Activated CD4-positive, CD25-positive, alpha-beta regulatory T cell treated with anti-CD3 and anti-CD28 coated beads, Interleukin-2, amount 50 U/mL, for 24 hours (primary cell): ENCODE results near the gene HOXD1.

Source experiments
- ATAC-seq, 2 donors: fragments of 150-1000 bp; cut with Tn5 transposase; one replicate each; pipeline ENCODE4 v1.10.0; 2021; ENCODE audit warnings: mild to moderate bottlenecking in 1 of 2, moderate library complexity in 1 of 2

The HOXD1 gene

DNA sequence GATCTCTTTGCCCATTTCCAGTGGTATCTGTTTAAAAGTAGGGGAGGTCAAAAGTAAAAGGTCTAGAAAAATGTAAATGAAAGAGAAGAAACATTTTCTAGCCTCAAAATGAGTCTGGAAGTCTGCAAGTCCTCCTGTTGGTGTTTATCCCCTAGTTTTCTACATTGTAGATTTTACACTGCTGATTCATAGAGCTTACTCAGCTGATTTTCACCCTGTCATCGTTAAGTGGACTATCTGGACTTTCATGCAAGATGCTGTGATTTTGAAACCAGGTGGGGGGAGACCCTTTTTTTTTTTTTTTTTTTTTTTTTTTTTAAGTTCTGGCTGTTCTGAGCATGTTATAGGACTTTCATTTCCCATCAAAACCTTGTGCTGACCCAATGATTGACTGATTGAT, 21.1 kb upstream of the HOXD1 start:
- no peak for ATAC-seq

DNA sequence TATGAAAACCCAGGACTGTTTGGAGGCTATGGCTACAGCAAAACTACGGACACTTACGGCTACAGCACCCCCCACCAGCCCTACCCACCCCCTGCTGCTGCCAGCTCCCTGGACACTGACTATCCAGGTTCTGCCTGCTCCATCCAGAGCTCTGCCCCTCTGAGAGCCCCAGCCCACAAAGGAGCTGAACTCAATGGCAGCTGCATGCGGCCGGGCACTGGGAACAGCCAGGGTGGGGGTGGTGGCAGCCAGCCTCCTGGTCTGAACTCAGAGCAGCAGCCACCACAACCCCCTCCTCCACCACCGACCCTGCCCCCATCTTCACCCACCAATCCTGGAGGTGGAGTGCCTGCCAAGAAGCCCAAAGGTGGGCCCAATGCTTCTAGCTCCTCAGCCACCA, 19.3 kb upstream of the HOXD1 start:
- no peak for ATAC-seq

DNA sequence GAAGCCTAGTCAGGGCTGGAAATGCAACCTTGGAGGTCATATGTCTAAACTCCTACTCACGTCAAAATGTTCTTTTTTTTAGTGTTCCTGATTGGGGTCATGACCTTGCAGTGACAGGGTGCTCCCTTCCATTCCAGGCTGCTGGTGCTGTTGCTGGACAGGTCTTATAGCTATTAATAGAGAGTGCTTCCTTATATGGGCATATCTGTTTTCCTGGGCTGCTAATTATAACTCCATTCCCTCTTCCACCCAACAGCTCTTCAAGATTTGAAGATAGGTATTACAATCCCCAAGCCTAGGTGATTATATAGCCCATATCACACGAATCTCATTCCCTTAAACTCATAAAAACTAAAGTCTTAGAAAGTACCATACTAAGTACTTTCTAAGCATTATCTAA, 18.8 kb upstream of the HOXD1 start:
- ATAC-seq: no peak

DNA sequence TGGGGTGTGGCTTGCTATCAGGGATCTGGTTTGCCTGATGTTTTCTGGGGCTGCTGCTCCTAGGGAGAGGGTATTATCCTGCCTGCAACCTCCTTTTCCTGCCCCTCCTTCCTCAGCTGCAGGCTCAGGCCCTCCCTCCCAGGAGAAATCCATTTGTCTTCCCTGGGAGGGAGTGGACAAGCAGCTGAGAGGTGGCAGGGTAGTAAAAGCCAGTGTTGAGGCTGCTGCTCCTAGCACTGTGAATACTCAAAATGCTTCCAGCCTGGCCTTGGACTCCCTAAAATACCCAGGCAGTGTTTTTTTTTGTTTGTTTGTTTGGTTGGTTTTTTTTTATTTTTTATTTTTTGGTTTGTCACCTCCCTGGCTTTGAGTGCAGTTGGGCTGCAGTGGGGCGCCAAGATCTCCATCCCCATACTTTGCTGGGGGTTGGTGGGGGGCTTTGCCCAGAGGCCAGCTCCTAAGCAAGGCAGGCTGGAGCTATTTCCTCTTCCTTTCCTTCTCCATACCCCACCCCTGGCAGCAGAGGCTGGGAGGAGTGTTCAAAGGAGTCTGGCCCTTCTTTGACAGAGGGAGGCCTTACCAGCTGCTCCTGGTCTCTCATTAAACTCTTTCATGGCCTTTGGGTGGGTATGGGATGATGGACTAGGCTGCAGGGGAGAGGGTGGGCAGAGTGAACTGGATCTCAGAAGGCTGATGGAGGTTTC, 17.7 kb upstream of the HOXD1 start:
- ATAC-seq: no peak

GRCh38 chr2:176171351-176172006, 17.0 kb upstream of the HOXD1 start:
- ATAC-seq: no peak

DNA sequence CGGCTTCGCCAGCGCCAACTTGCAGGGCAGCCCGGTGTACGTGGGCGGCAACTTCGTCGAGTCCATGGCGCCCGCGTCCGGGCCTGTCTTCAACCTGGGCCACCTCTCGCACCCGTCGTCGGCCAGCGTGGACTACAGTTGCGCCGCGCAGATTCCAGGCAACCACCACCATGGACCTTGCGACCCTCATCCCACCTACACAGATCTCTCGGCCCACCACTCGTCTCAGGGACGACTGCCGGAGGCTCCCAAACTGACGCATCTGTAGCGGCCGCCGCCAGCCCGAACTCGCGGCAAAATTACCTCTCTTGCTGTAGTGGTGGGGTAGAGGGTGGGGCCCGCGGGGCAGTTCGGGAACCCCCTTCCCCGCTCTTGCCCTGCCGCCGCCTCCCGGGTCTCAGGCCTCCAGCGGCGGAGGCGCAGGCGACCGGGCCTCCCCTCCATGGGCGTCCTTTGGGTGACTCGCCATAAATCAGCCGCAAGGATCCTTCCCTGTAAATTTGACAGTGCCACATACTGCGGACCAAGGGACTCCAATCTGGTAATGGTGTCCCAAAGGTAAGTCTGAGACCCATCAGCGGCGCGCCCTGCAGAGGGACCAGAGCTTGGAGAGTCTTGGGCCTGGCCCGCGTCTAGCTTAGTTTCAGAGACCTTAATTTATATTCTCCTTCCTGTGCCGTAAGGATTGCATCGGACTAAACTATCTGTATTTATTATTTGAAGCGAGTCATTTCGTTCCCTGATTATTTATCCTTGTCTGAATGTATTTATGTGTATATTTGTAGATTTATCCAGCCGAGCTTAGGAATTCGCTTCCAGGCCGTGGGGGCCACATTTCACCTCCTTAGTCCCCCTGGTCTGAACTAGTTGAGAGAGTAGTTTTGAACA, 16.2 kb upstream of the HOXD1 start:
- no peak for ATAC-seq

DNA sequence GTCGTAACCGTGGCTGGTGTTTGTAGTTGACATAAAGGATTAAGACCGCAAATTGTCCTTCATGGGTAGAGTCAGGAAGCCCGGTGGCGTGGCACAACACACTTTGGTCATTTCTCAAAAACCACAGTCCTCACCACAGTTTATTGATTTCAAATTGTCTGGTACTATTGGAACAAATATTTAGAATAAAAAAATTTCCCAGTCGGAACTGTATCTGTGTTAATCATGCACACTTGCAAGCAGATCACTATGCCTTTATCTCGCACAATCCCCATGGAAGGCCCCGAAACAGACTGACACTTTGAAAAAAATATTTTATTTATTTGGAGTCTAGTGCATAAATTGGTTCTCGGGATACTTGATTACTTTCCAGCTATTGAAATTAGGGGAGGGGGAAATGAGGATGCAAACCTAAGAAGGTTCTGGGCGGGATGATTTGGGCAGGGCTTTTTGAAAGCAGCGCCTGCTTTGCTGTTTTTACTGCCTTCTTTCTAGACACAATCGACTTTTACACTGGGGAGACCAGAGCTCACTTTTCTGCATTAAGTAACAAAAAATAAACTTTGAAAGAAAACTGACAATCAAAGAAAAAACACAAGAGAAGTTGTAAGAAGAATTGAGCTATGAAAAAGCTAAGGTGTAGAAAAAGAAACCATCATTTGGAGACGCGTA, 15.4 kb upstream of the HOXD1 start:
- ATAC-seq: no peak

- no peak for ATAC-seq
Observed at GRCh38 chr2:176173567-176174381, 14.7 kb upstream of the HOXD1 start.

GRCh38 chr2:176174382-176174823, 14.1 kb upstream of the HOXD1 start:
- no peak for ATAC-seq

DNA sequence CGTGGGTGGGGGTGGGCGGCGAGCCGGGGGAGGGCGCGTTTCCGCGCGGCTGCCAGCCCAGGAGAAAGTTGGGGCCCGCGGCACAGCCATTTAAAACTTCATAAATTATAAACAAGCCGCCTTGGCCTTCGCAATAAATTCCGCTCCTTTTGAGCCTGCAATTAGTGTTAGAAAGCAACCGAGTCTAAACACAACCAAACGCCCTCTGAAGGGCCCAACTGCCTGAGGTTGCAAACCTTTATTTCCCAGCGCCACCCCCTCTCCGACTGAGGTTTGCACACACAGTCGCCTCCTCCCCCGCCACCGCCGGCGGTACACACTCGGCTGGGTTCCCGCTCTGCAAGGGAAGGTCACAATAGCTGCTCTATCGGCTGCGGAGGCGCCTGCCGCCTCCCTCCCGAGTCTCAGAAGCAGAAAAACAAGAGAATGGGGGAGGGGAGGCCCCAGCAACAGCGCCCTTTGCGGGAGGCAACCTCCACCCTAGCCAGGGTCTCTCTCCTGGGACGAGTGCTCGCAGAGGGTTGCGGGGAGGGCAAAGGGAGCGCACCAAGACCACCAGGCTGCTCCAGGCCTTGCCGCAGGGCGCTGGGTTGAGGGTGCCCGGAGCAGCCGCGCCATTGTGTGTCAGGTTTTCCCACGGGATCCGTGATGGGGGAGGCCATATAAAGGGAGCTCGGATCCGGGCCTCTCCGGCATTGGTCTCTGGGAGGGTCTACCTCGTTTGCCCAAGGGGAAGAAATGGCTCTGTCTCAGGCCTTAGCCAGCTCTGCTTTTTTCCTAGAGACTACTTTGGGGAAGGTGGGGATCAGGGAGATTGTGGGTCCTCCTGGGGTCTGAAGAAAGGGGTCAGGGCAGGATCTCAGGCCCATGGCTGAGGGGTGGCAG, 13.4 kb upstream of the HOXD1 start:
- ATAC-seq: no peak

GRCh38 chr2:176175709-176176607, 12.5 kb upstream of the HOXD1 start:
- ATAC-seq: no peak

DNA sequence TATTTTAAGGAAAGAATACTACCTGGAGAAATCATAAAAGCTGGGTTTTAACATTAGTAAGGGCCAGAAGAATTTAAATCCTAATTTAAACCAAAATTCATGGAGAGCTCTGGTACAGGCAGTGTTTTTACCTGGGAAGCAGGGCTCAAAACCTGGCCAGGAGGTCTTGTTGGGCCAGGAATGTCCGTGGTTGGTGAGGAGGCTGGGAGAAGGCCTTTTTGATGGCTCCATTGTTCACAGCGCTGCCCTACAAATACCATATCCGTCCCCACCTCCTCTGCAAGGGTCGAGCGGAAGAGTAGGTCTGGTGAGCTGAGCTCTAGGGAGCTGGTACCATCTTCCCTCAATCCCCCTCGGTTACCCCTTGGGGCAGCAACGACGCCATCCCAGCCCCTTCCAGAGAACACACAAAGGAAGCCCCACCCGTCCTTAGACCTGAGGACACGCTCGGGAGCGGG, 10.9 kb upstream of the HOXD1 start:
- ATAC-seq: no peak

GRCh38 chr2:176178038-176178756, 10.3 kb upstream of the HOXD1 start:
- no peak for ATAC-seq

DNA sequence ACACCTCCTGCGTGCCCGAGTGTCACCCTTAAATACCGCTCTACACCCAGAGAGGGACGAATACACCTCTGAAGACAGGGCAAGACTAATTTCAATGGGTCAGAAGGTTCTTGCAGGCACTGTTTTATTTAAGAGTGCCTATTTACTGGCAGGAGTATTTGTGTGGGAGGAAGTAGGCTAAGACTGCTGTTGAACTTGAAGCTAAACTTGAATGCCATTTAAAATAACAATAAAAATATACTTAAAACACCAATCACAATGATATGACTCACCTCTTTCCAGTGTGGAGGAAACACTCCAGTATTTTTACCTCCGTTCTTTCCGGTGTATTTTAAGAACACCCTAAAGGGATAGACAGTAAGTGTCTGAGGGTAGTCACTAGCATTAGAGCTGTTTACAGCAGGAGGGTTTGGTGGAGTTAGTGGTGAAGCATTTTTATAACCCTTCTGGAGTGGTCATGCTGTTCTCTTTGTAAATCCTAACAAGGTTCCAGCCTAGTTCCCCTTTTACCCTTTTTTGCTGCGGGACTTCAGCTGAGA, 9.6 kb upstream of the HOXD1 start:
- no peak for ATAC-seq

DNA sequence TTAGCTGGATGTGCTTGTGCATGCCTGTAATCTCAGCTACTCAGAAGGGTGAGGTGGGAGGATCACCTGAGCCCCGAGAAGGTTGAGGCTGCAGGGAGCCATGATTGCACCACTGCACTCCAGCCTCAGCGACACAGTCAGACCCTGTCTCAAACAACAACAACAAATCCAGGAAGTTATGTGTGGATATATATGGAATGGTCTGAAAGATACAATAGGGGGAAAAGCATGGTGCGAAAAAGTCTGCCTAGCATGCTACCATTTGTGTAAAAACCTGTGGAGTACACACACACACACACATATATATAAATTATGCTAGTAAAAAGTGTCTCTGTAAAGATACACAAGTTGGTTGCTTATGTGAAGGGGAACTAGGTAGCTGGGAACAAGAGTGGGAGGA, 6.9 kb upstream of the HOXD1 start:
- ATAC-seq: no peak

- ATAC-seq: no peak
Observed at GRCh38 chr2:176182671-176183070, 5.8 kb upstream of the HOXD1 start.

GRCh38 chr2:176184749-176185148, 3.7 kb upstream of the HOXD1 start:
- ATAC-seq: no peak

DNA sequence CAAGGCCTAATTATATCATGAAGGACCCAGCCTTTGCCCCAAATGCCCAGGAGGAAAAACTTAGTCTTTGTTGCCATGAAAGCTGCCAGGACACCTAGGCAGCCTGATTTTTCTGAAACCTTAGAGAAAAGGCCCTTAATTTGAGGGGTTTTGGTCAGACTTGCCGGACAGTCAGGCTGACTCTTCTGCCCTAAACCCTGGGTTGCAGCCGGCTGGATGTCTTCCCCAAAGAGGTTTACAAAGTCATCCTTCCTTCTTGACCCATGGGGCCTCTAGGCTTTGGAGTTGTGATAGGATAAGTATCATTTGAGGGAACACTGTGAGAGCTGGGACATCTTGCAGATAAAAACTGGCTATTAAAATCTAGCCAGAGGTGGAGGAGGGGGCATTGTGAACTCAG, 2.4 kb upstream of the HOXD1 start:
- ATAC-seq: no peak
